ENCODE results near the gene STAG1.

DNA sequence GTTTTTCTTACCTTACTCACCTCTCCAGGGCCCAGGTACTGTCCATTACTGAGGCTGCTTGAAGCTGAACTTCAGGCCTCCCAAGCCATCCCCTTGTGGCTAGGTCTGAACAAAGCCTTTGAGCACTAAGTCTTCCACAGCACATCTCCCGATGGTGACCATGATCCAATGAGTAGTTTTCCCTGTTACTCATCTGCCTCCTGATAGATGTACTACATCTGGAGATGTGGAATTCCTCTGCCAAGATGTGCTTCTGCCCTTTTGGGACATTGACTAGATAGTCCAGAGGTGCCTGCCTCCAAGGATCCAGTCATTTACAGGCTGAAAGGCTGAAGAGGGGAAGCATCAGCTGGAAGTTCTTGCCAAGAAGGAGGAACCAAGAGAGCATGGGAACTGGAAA, 37.8 kb upstream of the STAG1 start:
- TF ChIP-seq, protein P1, sequence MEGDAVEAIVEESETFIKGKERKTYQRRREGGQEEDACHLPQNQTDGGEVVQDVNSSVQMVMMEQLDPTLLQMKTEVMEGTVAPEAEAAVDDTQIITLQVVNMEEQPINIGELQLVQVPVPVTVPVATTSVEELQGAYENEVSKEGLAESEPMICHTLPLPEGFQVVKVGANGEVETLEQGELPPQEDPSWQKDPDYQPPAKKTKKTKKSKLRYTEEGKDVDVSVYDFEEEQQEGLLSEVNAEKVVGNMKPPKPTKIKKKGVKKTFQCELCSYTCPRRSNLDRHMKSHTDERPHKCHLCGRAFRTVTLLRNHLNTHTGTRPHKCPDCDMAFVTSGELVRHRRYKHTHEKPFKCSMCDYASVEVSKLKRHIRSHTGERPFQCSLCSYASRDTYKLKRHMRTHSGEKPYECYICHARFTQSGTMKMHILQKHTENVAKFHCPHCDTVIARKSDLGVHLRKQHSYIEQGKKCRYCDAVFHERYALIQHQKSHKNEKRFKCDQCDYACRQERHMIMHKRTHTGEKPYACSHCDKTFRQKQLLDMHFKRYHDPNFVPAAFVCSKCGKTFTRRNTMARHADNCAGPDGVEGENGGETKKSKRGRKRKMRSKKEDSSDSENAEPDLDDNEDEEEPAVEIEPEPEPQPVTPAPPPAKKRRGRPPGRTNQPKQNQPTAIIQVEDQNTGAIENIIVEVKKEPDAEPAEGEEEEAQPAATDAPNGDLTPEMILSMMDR (IDR thresholded peaks at IDR 0.05; ENCODE audit: low read depth, low read length): no peak
- TF ChIP-seq EZH2phosphoT487 (IDR thresholded peaks at IDR 0.05; ENCODE audit: low read depth): no peak

All from OCI-LY3 (cell line).